ENCODE measurements around the gene NEK10. TPM values are rescaled to one million over a fixed set of nuclear protein-coding genes. Genes with fewer than 3 reads are reported as not detected.

Gene NEK10
- total and polyA plus RNA-seq, 2 of the 13 experiments (the other 11 are each of a cell fraction or from before 2014, with no cell fraction given) = 2.8 to 14.2 TPM

DNA sequence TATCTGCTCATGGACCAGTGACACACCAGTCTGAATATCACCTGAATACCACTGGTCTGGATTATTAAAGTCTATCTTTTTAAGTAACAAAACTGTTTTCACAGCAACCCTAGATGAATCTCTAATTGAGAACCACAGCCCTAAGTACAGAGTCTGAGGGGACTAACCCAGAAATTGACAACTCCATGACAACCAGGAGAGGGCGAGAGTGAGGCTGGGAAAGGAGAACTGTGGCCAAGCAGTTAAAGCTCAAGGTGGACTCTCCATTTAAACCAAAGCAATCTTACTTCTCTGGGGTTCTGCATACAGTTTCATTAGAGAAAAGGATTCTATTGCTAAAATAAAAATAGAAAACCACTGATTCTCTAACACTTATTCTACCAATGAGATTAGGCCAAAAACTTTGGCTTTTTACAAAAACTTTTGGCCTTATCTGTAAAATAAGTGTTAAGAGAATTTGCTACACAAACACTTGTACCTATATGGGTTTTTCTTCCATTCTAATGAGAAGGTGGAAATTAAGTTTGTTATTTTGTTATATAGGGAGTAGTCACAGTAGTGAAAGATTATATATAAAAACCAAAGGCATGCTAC, 11.4 kb downstream of the NEK10 start (continued):
- TF ChIP-seq ESRRA (CRISPR knock-in tag; IDR thresholded peaks at IDR 0.05; ENCODE audit: low read depth) (no peak), BRD4 (CRISPR knock-in tag; IDR thresholded peaks at IDR 0.05) (no peak), FIP1L1 (IDR thresholded peaks at IDR 0.05; ENCODE audit: borderline replicate concordance, insufficient read depth, low read depth, low read length) (no peak), TCF7 (IDR thresholded peaks at IDR 0.05; ENCODE audit: low read depth) (no peak), RFX5 (IDR thresholded peaks at IDR 0.05; ENCODE audit: low read depth, low read length) (no peak), ZNF354B (CRISPR knock-in tag; IDR thresholded peaks at IDR 0.05) (no peak)
- TF ChIP-seq, protein P1, sequence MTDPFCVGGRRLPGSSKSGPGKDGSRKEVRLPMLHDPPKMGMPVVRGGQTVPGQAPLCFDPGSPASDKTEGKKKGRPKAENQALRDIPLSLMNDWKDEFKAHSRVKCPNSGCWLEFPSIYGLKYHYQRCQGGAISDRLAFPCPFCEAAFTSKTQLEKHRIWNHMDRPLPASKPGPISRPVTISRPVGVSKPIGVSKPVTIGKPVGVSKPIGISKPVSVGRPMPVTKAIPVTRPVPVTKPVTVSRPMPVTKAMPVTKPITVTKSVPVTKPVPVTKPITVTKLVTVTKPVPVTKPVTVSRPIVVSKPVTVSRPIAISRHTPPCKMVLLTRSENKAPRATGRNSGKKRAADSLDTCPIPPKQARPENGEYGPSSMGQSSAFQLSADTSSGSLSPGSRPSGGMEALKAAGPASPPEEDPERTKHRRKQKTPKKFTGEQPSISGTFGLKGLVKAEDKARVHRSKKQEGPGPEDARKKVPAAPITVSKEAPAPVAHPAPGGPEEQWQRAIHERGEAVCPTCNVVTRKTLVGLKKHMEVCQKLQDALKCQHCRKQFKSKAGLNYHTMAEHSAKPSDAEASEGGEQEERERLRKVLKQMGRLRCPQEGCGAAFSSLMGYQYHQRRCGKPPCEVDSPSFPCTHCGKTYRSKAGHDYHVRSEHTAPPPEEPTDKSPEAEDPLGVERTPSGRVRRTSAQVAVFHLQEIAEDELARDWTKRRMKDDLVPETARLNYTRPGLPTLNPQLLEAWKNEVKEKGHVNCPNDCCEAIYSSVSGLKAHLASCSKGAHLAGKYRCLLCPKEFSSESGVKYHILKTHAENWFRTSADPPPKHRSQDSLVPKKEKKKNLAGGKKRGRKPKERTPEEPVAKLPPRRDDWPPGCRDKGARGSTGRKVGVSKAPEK (CRISPR knock-in tag; IDR thresholded peaks at IDR 0.05; ENCODE audit: borderline replicate concordance) = no peak
- TF ChIP-seq, protein P2, sequence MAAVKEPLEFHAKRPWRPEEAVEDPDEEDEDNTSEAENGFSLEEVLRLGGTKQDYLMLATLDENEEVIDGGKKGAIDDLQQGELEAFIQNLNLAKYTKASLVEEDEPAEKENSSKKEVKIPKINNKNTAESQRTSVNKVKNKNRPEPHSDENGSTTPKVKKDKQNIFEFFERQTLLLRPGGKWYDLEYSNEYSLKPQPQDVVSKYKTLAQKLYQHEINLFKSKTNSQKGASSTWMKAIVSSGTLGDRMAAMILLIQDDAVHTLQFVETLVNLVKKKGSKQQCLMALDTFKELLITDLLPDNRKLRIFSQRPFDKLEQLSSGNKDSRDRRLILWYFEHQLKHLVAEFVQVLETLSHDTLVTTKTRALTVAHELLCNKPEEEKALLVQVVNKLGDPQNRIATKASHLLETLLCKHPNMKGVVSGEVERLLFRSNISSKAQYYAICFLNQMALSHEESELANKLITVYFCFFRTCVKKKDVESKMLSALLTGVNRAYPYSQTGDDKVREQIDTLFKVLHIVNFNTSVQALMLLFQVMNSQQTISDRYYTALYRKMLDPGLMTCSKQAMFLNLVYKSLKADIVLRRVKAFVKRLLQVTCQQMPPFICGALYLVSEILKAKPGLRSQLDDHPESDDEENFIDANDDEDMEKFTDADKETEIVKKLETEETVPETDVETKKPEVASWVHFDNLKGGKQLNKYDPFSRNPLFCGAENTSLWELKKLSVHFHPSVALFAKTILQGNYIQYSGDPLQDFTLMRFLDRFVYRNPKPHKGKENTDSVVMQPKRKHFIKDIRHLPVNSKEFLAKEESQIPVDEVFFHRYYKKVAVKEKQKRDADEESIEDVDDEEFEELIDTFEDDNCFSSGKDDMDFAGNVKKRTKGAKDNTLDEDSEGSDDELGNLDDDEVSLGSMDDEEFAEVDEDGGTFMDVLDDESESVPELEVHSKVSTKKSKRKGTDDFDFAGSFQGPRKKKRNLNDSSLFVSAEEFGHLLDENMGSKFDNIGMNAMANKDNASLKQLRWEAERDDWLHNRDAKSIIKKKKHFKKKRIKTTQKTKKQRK (IDR thresholded peaks at IDR 0.05; ENCODE audit: low read length) = no peak
- TF ChIP-seq, protein P3, sequence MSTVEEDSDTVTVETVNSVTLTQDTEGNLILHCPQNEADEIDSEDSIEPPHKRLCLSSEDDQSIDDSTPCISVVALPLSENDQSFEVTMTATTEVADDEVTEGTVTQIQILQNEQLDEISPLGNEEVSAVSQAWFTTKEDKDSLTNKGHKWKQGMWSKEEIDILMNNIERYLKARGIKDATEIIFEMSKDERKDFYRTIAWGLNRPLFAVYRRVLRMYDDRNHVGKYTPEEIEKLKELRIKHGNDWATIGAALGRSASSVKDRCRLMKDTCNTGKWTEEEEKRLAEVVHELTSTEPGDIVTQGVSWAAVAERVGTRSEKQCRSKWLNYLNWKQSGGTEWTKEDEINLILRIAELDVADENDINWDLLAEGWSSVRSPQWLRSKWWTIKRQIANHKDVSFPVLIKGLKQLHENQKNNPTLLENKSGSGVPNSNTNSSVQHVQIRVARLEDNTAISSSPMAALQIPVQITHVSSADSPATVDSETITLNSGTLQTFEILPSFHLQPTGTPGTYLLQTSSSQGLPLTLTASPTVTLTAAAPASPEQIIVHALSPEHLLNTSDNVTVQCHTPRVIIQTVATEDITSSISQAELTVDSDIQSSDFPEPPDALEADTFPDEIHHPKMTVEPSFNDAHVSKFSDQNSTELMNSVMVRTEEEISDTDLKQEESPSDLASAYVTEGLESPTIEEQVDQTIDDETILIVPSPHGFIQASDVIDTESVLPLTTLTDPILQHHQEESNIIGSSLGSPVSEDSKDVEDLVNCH (CRISPR knock-in tag; IDR thresholded peaks at IDR 0.05) = no peak
- TF ChIP-seq, protein P4, sequence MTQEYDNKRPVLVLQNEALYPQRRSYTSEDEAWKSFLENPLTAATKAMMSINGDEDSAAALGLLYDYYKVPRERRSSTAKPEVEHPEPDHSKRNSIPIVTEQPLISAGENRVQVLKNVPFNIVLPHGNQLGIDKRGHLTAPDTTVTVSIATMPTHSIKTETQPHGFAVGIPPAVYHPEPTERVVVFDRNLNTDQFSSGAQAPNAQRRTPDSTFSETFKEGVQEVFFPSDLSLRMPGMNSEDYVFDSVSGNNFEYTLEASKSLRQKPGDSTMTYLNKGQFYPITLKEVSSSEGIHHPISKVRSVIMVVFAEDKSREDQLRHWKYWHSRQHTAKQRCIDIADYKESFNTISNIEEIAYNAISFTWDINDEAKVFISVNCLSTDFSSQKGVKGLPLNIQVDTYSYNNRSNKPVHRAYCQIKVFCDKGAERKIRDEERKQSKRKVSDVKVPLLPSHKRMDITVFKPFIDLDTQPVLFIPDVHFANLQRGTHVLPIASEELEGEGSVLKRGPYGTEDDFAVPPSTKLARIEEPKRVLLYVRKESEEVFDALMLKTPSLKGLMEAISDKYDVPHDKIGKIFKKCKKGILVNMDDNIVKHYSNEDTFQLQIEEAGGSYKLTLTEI (CRISPR knock-in tag; conservative IDR thresholded peaks at IDR 0.05) = no peak
- TF ChIP-seq, protein P5, sequence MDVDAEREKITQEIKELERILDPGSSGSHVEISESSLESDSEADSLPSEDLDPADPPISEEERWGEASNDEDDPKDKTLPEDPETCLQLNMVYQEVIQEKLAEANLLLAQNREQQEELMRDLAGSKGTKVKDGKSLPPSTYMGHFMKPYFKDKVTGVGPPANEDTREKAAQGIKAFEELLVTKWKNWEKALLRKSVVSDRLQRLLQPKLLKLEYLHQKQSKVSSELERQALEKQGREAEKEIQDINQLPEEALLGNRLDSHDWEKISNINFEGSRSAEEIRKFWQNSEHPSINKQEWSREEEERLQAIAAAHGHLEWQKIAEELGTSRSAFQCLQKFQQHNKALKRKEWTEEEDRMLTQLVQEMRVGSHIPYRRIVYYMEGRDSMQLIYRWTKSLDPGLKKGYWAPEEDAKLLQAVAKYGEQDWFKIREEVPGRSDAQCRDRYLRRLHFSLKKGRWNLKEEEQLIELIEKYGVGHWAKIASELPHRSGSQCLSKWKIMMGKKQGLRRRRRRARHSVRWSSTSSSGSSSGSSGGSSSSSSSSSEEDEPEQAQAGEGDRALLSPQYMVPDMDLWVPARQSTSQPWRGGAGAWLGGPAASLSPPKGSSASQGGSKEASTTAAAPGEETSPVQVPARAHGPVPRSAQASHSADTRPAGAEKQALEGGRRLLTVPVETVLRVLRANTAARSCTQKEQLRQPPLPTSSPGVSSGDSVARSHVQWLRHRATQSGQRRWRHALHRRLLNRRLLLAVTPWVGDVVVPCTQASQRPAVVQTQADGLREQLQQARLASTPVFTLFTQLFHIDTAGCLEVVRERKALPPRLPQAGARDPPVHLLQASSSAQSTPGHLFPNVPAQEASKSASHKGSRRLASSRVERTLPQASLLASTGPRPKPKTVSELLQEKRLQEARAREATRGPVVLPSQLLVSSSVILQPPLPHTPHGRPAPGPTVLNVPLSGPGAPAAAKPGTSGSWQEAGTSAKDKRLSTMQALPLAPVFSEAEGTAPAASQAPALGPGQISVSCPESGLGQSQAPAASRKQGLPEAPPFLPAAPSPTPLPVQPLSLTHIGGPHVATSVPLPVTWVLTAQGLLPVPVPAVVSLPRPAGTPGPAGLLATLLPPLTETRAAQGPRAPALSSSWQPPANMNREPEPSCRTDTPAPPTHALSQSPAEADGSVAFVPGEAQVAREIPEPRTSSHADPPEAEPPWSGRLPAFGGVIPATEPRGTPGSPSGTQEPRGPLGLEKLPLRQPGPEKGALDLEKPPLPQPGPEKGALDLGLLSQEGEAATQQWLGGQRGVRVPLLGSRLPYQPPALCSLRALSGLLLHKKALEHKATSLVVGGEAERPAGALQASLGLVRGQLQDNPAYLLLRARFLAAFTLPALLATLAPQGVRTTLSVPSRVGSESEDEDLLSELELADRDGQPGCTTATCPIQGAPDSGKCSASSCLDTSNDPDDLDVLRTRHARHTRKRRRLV (CRISPR knock-in tag; IDR thresholded peaks at IDR 0.05) = no peak

All from HepG2 (cell line).